SK-N-SH (cell line): ENCODE data around the gene ANKRD18B. TPM values are rescaled to one million over a fixed set of nuclear protein-coding genes. Genes with fewer than 3 reads are reported as not detected.
"Not testable (repeated sequence)": the region's sequence is repeated elsewhere in the genome, so short reads cannot be mapped to it uniquely, and the experiment has no call there.

Experiments used
- CTCF ChIA-PET: fragments of 300-600, 350-600 bp; formaldehyde crosslinking; extraction: SDS; loops from one replicate; lab custom pipeline; 2021; lab: Yijun Ruan, JAX
- POLR2A ChIA-PET: fragments of 350-600 bp; sonication (Branson Sonifier 250); formaldehyde crosslinking; extraction: SDS; loops from one replicate; lab custom pipeline; 2020; ENCODE audit warnings: antibody characterized with exemption, inconsistent platforms; lab: Yijun Ruan, JAX
- DNase-seq: peaks from one replicate; pipeline ENCODE4 v3.0.0; 2012
- H2AFZ ChIP-seq: fragments of 200-600 bp; sonication (generic); 2 replicates; pipeline ENCODE4 v1.8.1; 2016; ENCODE audit warnings: antibody characterized with exemption, mild to moderate bottlenecking, low read depth
- H3F3A ChIP-seq: fragments of 200-600 bp; sonication (generic); replicated peaks from 2 replicates; pipeline ENCODE3; 2016; ENCODE audit warnings: antibody characterized with exemption, mild to moderate bottlenecking; ENCODE audit not compliant: insufficient read depth
- H3K27ac ChIP-seq, 2 experiments: fragments of 200-500 bp in 1 of 2; fragments of 200-600 bp in 1 of 2; sonication (Bioruptor generic) in 1 of 2; sonication (generic), shearing (Covaris generic) in 1 of 2; 2 replicates each; pipeline versions ENCODE4 v1.5.1 to v1.6.1; 2014 to 2016; ENCODE audit warnings: low read depth in 2 of 2, inconsistent platforms in 1 of 2, low read length in 1 of 2, mild to moderate bottlenecking in 1 of 2, mixed read lengths in 1 of 2
- H3K27me3 ChIP-seq: fragments of 200-600 bp; sonication (generic), shearing (Covaris generic); 2 replicates; pipeline ENCODE4 v1.6.1; 2016; ENCODE audit warnings: mixed run types; ENCODE audit not compliant: insufficient read depth
- H3K36me3 ChIP-seq, 2 experiments: fragments of 200-500 bp in 1 of 2; fragments of 200-600 bp in 1 of 2; sonication (Bioruptor generic) in 1 of 2; sonication (generic) in 1 of 2; replicated peaks in 1 of 2; 2 replicates each; pipeline versions ENCODE3 to v1.5.1; 2014 to 2016; ENCODE audit warnings: low read length in 1 of 2, mild to moderate bottlenecking in 1 of 2; ENCODE audit not compliant: insufficient read depth in 2 of 2, control insufficient read depth in 1 of 2
- H3K4me1 ChIP-seq, 2 experiments: fragments of 200-500 bp in 1 of 2; fragments of 200-600 bp in 1 of 2; sonication (Bioruptor generic) in 1 of 2; sonication (generic), shearing (Covaris generic) in 1 of 2; 2 replicates each; pipeline versions ENCODE4 v1.5.1 to v1.6.1; 2014 to 2016; ENCODE audit warnings: low read depth in 1 of 2, low read length in 1 of 2, mixed run types in 1 of 2; ENCODE audit not compliant: insufficient read depth in 2 of 2, control insufficient read depth in 1 of 2
- H3K4me2 ChIP-seq: fragments of 200-600 bp; sonication (generic), shearing (Covaris generic); 2 replicates; pipeline ENCODE4 v1.6.1; 2017; ENCODE audit warnings: mixed run types
- H3K4me3 ChIP-seq, 2 experiments: fragments of 200-500 bp in 1 of 2; fragments of 200-600 bp in 1 of 2; sonication (Bioruptor generic) in 1 of 2; sonication (generic), shearing (Covaris generic) in 1 of 2; 2 replicates each; pipeline versions ENCODE4 v1.5.1 to v1.8.1; 2014 to 2016; ENCODE audit warnings: low read depth in 2 of 2, inconsistent platforms in 1 of 2, low read length in 1 of 2, mild to moderate bottlenecking in 1 of 2, mixed read lengths in 1 of 2, moderate library complexity in 1 of 2
- H3K79me2 ChIP-seq: fragments of 200-600 bp; sonication (generic); 2 replicates; pipeline ENCODE4 v1.8.1; 2017; ENCODE audit warnings: mild to moderate bottlenecking; ENCODE audit not compliant: insufficient read depth
- H3K9ac ChIP-seq: fragments of 200-600 bp; sonication (generic); 2 replicates; pipeline ENCODE4 v1.6.1; 2017; ENCODE audit warnings: mixed run types
- H3K9me2 ChIP-seq: fragments of 200-600 bp; sonication (generic); 2 replicates; pipeline ENCODE4 v1.6.1; 2017; ENCODE audit warnings: mixed run types
- H3K9me3 ChIP-seq: fragments of 200-600 bp; sonication (generic); 2 replicates; pipeline ENCODE4 v1.6.1; 2017; ENCODE audit warnings: mixed run types, mild to moderate bottlenecking, moderate library complexity
- H4K20me1 ChIP-seq: fragments of 200-600 bp; sonication (generic); 2 replicates; pipeline ENCODE4 v1.6.1; 2017; ENCODE audit warnings: mild to moderate bottlenecking, mixed run types; ENCODE audit not compliant: insufficient read depth
- CHD2 ChIP-seq: fragments of 150-350 bp; IDR thresholded peaks from 2 replicates; pipeline ENCODE4 v1.6.1; 2018; ENCODE audit warnings: low read length; ENCODE audit not compliant: partially characterized antibody
- ELF1 ChIP-seq: IDR thresholded peaks from 2 replicates; pipeline ENCODE4 v1.4.0; 2012
- FOSL2 ChIP-seq: IDR thresholded peaks from 2 replicates; pipeline ENCODE4 v1.4.0; 2012; ENCODE audit warnings: low read depth, mild to moderate bottlenecking, moderate library complexity, borderline replicate concordance
- FOXJ3 ChIP-seq: sonication (generic); formaldehyde crosslinking; IDR thresholded peaks from 2 replicates; pipeline ENCODE4 v1.5.1; 2020; ENCODE audit warnings: mild to moderate bottlenecking, missing genetic modification reagents
- JUND ChIP-seq: IDR thresholded peaks from 2 replicates; pipeline ENCODE4 v1.4.0; 2012
- MXI1 ChIP-seq: IDR thresholded peaks from 2 replicates; pipeline ENCODE4 v1.6.1; 2012; ENCODE audit warnings: mild to moderate bottlenecking, low read depth, low read length, improper control_type of control experiment
- NRF1 ChIP-seq: IDR thresholded peaks from 2 replicates; pipeline ENCODE4 v1.6.1; 2012; ENCODE audit warnings: low read depth, mild to moderate bottlenecking, low read length
- POLR2AphosphoS5 ChIP-seq: IDR thresholded peaks from 2 replicates; pipeline ENCODE4 v1.6.1; 2012; ENCODE audit warnings: low read depth, low read length
- RAD21 ChIP-seq: IDR thresholded peaks from 2 replicates; pipeline ENCODE4 v1.6.1; 2012; ENCODE audit warnings: mild to moderate bottlenecking, low read length
- RCOR1 ChIP-seq: fragments of 150-350 bp; IDR thresholded peaks from 2 replicates; pipeline ENCODE4 v1.6.1; 2017; ENCODE audit warnings: antibody characterized with exemption, low read length
- SIN3A ChIP-seq: IDR thresholded peaks from 2 replicates; pipeline ENCODE4 v1.6.1; 2012; ENCODE audit warnings: low read depth, mild to moderate bottlenecking, low read length, moderate library complexity, borderline replicate concordance
- SMC3 ChIP-seq: IDR thresholded peaks from 2 replicates; pipeline ENCODE4 v1.6.1; 2012; ENCODE audit warnings: low read depth, low read length, improper control_type of control experiment
- TCF12 ChIP-seq: IDR thresholded peaks from 2 replicates; pipeline ENCODE4 v1.4.0; 2012
- WGBS: methylation state at CpG from one replicate; pipeline ENCODE4 v1.1.6; 2017; ENCODE audit warnings: low lambda C conversion rate; 5-methylcytosine and 5-hydroxymethylcytosine counted together
- polyA plus RNA-seq, 3 experiments: library from polyadenylated mRNA; depleted of rRNA; stranded (reverse); fragments of >200 nt; gene quantifications; 2 replicates each; pipeline ENCODE4 v1.2.3, GENCODE V29; 2012
- TF ChIP-seq, protein P1 (sequence below): fragments of 200-600 bp; sonication (generic); IDR thresholded peaks from 2 replicates; pipeline ENCODE4 v1.6.1; 2017; ENCODE audit warnings: antibody characterized with exemption, mild to moderate bottlenecking, moderate library complexity
- TF ChIP-seq, protein P2 (sequence below): IDR thresholded peaks from 2 replicates; pipeline ENCODE4 v1.4.0; 2012; ENCODE audit warnings: low read depth
- TF ChIP-seq, protein P3 (sequence below): fragments of 150-350 bp; IDR thresholded peaks from 2 replicates; pipeline ENCODE4 v1.6.1; 2016; ENCODE audit warnings: mild to moderate bottlenecking, low read depth, low read length

ANKRD18B gene
- 2.3 and 2.7 TPM in 2 replicates for polyA plus RNA-seq (2012; rRNA removed)
- 3.3 TPM in 2 replicates for polyA plus RNA-seq (2012; cell fraction: cytosol; rRNA removed)
- 1.3 and 2.2 TPM in 2 replicates for polyA plus RNA-seq (2012; cell fraction: nucleus; rRNA removed)

DNA sequence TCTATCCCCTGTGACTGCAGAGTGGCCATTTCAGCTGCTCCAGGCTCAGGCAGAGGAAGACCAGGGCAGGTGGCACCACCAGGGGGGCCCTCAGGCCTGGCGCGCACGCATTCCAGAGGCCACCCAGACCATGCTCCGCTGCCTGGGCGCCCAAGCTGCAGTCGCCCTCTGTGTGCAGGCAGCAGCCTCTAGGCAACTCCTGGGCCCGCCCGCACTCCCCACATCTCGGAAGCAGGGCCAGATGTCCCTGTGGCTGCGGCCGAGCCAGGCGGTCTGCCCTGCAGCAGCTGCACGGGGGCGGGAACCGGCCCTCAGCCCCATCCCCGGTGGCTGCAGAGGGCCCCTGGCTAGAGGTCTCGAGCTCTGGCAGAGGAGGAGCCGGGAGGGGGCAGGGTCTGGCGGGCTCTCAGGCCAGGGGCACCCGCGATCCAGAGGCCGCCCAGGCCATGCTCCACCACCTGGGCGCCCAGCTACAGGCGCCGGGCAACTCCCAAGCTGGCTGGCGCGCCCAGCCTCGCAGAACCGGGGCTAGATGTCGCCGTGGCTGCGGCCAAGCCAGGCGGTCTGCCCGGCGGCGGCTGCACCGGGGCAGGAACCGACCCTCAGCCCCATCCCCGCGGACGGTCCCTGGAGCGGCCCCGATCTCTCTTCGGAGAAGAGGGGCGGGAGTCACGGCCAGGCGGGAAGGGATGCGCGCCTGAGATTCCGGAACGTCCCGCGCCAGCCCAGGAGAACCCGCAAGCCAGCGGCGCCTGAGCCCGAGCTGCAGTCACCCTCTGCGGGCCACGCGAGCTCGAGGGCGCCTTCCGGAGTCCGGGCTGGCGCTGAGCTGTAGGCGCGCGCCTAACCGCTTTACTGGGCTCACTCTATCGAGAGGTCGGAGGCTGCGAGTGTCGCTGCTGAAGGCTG is at the start of gene ANKRD18B:
TSS of gene ANKRD18B (plus strand) at position 855 of the 909 bp plus-strand sequence. CDS start 239 bp downstream, outside the sequence.
- not testable (repeated sequence) for H3K4me1 ChIP-seq, H3K79me2 ChIP-seq, H4K20me1 ChIP-seq, H3K9me3 ChIP-seq, H3F3A ChIP-seq, H3K9me2 ChIP-seq, H3K36me3 ChIP-seq, H3K27me3 ChIP-seq
- Histone ChIP-seq H3K4me3 (peak within 1 kb of the TSS; percentile 71 to 74), H3K27ac (peak within 1 kb of the TSS; percentile 40 to 85), H3K4me2 (peak within 1 kb of the TSS; percentile 90), H3K9ac (peak within 1 kb of the TSS; percentile 81), H2AFZ (peak within 1 kb of the TSS; percentile 87)
- peak; percentile 43 for TF ChIP-seq RAD21
- 0 out of 2 replicates have a peak, but pooled peaks have one; percentile 6 for TF ChIP-seq ELF1
- TF ChIP-seq, protein P1, sequence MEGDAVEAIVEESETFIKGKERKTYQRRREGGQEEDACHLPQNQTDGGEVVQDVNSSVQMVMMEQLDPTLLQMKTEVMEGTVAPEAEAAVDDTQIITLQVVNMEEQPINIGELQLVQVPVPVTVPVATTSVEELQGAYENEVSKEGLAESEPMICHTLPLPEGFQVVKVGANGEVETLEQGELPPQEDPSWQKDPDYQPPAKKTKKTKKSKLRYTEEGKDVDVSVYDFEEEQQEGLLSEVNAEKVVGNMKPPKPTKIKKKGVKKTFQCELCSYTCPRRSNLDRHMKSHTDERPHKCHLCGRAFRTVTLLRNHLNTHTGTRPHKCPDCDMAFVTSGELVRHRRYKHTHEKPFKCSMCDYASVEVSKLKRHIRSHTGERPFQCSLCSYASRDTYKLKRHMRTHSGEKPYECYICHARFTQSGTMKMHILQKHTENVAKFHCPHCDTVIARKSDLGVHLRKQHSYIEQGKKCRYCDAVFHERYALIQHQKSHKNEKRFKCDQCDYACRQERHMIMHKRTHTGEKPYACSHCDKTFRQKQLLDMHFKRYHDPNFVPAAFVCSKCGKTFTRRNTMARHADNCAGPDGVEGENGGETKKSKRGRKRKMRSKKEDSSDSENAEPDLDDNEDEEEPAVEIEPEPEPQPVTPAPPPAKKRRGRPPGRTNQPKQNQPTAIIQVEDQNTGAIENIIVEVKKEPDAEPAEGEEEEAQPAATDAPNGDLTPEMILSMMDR = peak; percentile 36; the same call in 1 of the 2 replicates
- peak; percentile 26; the same call in 1 of the 2 replicates for TF ChIP-seq SMC3
- TF ChIP-seq, protein P2, sequence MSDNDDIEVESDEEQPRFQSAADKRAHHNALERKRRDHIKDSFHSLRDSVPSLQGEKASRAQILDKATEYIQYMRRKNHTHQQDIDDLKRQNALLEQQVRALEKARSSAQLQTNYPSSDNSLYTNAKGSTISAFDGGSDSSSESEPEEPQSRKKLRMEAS = peak; percentile 62; the same call in 1 of the 2 replicates
- peak; percentile 12; the same call in 1 of the 2 replicates for TF ChIP-seq POLR2AphosphoS5
- peak; percentile 59 for TF ChIP-seq MXI1
- TF ChIP-seq TCF12 = peak; percentile 44; the same call in 1 of the 2 replicates
- 0 out of 2 replicates have a peak, but pooled peaks have one; percentile 16 for TF ChIP-seq RCOR1
- CTCF ChIA-PET = interaction anchor here (1.0 to 2.6 kb wide), 7 partner anchors 57 to 198 kb away, joined by 3 to 9 read pairs (median 5); no protein-coding TSS in a partner anchor
- WGBS = 10% methylated on average over 2 of the region's 73 CpGs
- POLR2A ChIA-PET = interaction anchor here (1.9 kb wide), 1 partner anchor 13 kb away, joined by 14 read pairs; no protein-coding TSS in a partner anchor
- peak; percentile 79 for DNase-seq

DNA sequence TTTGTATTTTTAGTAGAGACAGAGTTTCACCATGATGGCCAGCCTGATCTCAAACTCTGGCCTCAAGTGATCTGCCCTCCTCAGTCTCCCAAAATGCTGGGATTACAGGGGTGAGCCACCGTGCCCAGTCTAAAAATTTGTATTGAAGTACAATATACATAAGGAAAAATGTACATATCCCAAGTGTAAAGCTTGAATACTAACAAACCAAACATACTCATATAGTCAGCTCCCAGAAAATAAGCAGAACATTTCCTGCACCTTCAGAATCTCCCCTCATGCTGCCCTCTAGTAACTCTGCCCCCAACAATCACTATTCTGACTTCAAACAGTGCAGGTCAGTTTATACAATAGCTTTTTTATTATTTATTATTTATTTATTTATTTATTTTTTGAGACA is 48.7 kb upstream of the ANKRD18B start:
- Histone ChIP-seq H3K4me1 (peaks cover 0 to 11% of the 10 kb centered on the region in 2 experiments; a peak in 1 of 4 replicates), H3K9me2 (no peaks in the 10 kb centered on the region), H4K20me1 (no peaks in the 10 kb centered on the region), H3K4me3 (no peak overlapping the region), H2AFZ (no peak overlapping the region), H3F3A (peaks cover 7% of the 10 kb centered on the region), H3K27me3 (no peaks in the 10 kb centered on the region), H3K9ac (no peak overlapping the region), H3K36me3 (peaks cover 14 to 20% of the 10 kb centered on the region in 2 experiments), H3K79me2 (peaks cover 36% of the 10 kb centered on the region), H3K4me2 (no peak overlapping the region), H3K9me3 (no peaks in the 10 kb centered on the region), H3K27ac (no peak overlapping the region)
- 100% methylated on average over 1 of the region's 1 CpG for WGBS
- ChIA-PET POLR2A (no interaction called here), CTCF (interaction anchor here (0.6 to 2.7 kb wide), 8 partner anchors 8 to 173 kb away, joined by 3 to 14 read pairs (median 3); no protein-coding TSS in a partner anchor)
- TF ChIP-seq TCF12 (no peak), JUND (no peak), MXI1 (no peak), FOSL2 (no peak), FOXJ3 (no peak), NRF1 (no peak), RCOR1 (no peak), CHD2 (no peak), SIN3A (no peak)
- TF ChIP-seq, protein P3, sequence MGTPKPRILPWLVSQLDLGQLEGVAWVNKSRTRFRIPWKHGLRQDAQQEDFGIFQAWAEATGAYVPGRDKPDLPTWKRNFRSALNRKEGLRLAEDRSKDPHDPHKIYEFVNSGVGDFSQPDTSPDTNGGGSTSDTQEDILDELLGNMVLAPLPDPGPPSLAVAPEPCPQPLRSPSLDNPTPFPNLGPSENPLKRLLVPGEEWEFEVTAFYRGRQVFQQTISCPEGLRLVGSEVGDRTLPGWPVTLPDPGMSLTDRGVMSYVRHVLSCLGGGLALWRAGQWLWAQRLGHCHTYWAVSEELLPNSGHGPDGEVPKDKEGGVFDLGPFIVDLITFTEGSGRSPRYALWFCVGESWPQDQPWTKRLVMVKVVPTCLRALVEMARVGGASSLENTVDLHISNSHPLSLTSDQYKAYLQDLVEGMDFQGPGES = no peak
- DNase-seq = no peak
